Mesothelial cell of epicardium (in vitro differentiated cells): ENCODE results near the gene NTM. TPM values are rescaled to one million over a fixed set of nuclear protein-coding genes. Genes with fewer than 3 reads are reported as not detected.

Source experiments
- DNase-seq, 2 experiments: peaks; one replicate each; pipeline ENCODE4 v3.0.0; 2021; ENCODE audit warnings: low spot score in 2 of 2; ENCODE audit not compliant: unreplicated experiment in 2 of 2
- H3K27ac Mint-ChIP-seq: 2 replicates; pipeline ENCODE4 v1.8.0; 2021; ENCODE audit warnings: mixed read lengths
- H3K27me3 Mint-ChIP-seq: 2 replicates; pipeline ENCODE4 v1.8.0; 2021; ENCODE audit warnings: low read depth, mixed read lengths
- H3K36me3 Mint-ChIP-seq: 2 replicates; pipeline ENCODE4 v1.8.0; 2021; ENCODE audit warnings: mixed read lengths
- H3K4me1 Mint-ChIP-seq: 2 replicates; pipeline ENCODE4 v1.8.0; 2021; ENCODE audit warnings: mixed read lengths
- H3K4me3 Mint-ChIP-seq: 2 replicates; pipeline ENCODE4 v1.8.0; 2021; ENCODE audit warnings: mild to moderate bottlenecking, moderate library complexity, mixed read lengths
- H3K9me3 Mint-ChIP-seq: 2 replicates; pipeline ENCODE4 v1.8.0; 2021; ENCODE audit warnings: mixed read lengths
- CTCF ChIP-seq: fragments of 200-600 bp; sonication (generic); IDR thresholded peaks from one replicate; pipeline ENCODE4 v1.5.0; 2021; ENCODE audit warnings: antibody characterized with exemption; ENCODE audit not compliant: unreplicated experiment
- total RNA-seq: library from RNA; stranded (reverse); gene quantifications from 3 replicates; pipeline ENCODE4 v1.2.1, GENCODE V29; 2021

Gene NTM
- total RNA-seq, 1 donor from 2014 or later, result 3.9 TPM

- Mint-ChIP-seq H3K27me3 (peaks cover 88% of the 10 kb centered on the region), H3K9me3 (no peaks in the 10 kb centered on the region)
Measured at GRCh38 chr11:131800452-131800851, 430.0 kb downstream of the NTM start.

GRCh38 chr11:131802440-131803115 lies 432.2 kb downstream of the NTM start:
- Mint-ChIP-seq H3K27ac (no peak overlapping the region), H3K27me3 (peaks cover 84% of the 10 kb centered on the region), H3K9me3 (no peaks in the 10 kb centered on the region), H3K4me3 (no peak overlapping the region), H3K36me3 (no peaks in the 10 kb centered on the region), H3K4me1 (peaks cover 4% of the 10 kb centered on the region)
- DNase-seq, result no peak
- no peak for TF ChIP-seq CTCF

More at GRCh38 chr11:131800452-131800851, 430.0 kb downstream of the NTM start:
- H3K27ac Mint-ChIP-seq, result no peak overlapping the region
- DNase-seq, result no peak
- H3K36me3 Mint-ChIP-seq, result no peaks in the 10 kb centered on the region
- no peak for TF ChIP-seq CTCF
- H3K4me3 Mint-ChIP-seq, result no peak overlapping the region
- H3K4me1 Mint-ChIP-seq, result peaks cover 4% of the 10 kb centered on the region

- no peaks in the 10 kb centered on the region for H3K9me3 Mint-ChIP-seq
- H3K36me3 Mint-ChIP-seq, result no peaks in the 10 kb centered on the region
- no peak for TF ChIP-seq CTCF
- no peak for DNase-seq
- no peak overlapping the region for H3K27ac Mint-ChIP-seq
- peaks cover 55% of the 10 kb centered on the region for H3K27me3 Mint-ChIP-seq
- H3K4me3 Mint-ChIP-seq, result no peak overlapping the region
- no peaks in the 10 kb centered on the region for H3K4me1 Mint-ChIP-seq
Measured at GRCh38 chr11:131807876-131808275, 437.5 kb downstream of the NTM start.

- no peaks in the 10 kb centered on the region for H3K4me1 Mint-ChIP-seq
- H3K9me3 Mint-ChIP-seq, result no peaks in the 10 kb centered on the region
- no peak overlapping the region for H3K4me3 Mint-ChIP-seq
- no peak overlapping the region for H3K27ac Mint-ChIP-seq
- no peaks in the 10 kb centered on the region for H3K36me3 Mint-ChIP-seq
- DNase-seq, result no peak
- peaks cover 51% of the 10 kb centered on the region for H3K27me3 Mint-ChIP-seq
- TF ChIP-seq CTCF, result no peak
Measured at GRCh38 chr11:131808470-131808869, 438.1 kb downstream of the NTM start.

- H3K27me3 Mint-ChIP-seq, result peaks cover 46% of the 10 kb centered on the region
- H3K9me3 Mint-ChIP-seq, result no peaks in the 10 kb centered on the region
- DNase-seq, result no peak
- H3K36me3 Mint-ChIP-seq, result no peaks in the 10 kb centered on the region
- H3K4me3 Mint-ChIP-seq, result no peak overlapping the region
- no peak for TF ChIP-seq CTCF
- H3K27ac Mint-ChIP-seq, result no peak overlapping the region
- no peaks in the 10 kb centered on the region for H3K4me1 Mint-ChIP-seq
Measured at GRCh38 chr11:131809203-131809918, 438.9 kb downstream of the NTM start.
